GM20431 (cell line): ENCODE measurements around the gene CNPPD1.

ENCODE experiments used
- in situ Hi-C: fragments of 300-500 bp; cut with MseI, MboI; formaldehyde crosslinking; loops from one replicate; pipeline ENCODE4 v1.15.0; 2020; ENCODE audit warnings: low sequenced_read_pairs; ENCODE audit not compliant: unreplicated experiment

The CNPPD1 gene

GRCh38 chr2:219165058-219165911 lies 11.4 kb downstream of the CNPPD1 start:
- in situ Hi-C loops: no loop called here

GRCh38 chr2:219163156-219163555 lies 13.6 kb downstream of the CNPPD1 start:
- in situ Hi-C loops: no loop called here

- in situ Hi-C loops: no loop called here
These were observed 15.6 kb downstream of the CNPPD1 start for GRCh38 chr2:219161097-219161496.

DNA sequence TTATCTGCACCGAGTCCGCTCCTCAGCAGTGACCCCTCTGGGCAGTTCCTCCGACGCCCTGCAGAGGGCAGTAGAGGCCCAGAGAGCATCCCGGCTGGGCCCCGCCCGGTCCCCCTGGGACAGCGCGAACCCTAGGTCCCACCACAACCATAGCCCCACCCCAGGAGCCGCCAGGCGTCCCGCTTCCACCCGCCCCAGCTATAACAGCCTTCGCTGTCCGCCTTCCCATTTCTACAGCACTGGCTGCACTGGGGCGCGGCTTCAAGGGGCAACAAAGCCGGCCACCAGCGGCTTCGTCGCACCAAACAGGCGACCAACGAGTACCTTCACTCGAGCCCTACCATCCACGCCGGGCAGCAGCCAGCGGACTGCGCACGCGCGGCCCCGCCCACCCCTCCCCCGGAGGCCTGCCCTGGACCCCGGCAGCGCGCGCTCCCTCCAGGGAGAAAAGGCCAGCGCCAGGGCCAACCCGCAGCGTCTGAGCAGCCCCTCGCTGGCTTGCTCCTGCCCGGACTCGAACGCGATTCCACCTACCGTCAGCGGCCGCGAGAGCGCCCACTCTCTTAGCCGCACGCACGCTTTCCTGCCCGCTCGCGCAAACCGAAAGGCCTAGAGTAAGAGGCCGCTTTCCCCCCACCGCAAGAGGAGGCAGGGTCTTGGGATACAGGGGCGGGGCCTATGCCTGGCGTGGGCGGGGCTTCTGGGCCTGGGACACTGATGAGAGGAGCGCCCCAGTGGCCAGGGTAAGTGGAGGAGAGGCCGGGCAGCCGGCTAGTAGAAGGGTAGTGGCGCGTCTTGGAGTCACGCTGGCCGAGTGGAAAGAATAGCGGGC lies 16.3 kb downstream of the CNPPD1 start, which contains the start of gene NHEJ1:
TSS of gene NHEJ1 (minus strand) at position 630 of the 832 bp plus-strand sequence. CDS start 2,453 bp downstream, outside the sequence.
- in situ Hi-C loops: no loop called here

DNA sequence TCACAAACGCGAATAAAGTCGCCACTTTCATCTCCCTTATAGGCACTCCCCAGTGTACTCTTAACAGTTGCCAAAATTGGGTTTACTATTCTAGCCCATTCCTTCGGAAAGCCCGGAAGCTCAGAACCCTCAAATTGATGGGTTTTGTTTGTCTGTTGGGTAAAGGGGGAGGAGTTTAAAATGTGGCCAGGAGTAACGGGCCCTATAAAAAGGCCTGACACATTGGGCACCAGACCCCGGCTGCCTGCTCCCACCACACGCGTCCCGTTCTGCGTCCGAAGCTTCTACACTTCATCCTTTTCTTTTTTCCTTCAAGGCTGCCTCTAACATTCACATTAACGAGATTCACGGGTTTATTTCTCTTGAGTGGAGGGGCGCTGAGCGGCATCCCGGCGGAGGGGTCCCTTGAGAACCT lies 16.9 kb downstream of the CNPPD1 start:
- in situ Hi-C loops: loop anchor here (10.0 kb wide), 1 partner anchor 145 kb away; the partner anchor contains the start of gene PTPRN

- in situ Hi-C loops: loop anchor here (10.0 kb wide), 1 partner anchor 146 kb away; the partner anchor contains the start of gene PTPRN
These were observed 18.1 kb downstream of the CNPPD1 start for GRCh38 chr2:219158586-219158985.

DNA sequence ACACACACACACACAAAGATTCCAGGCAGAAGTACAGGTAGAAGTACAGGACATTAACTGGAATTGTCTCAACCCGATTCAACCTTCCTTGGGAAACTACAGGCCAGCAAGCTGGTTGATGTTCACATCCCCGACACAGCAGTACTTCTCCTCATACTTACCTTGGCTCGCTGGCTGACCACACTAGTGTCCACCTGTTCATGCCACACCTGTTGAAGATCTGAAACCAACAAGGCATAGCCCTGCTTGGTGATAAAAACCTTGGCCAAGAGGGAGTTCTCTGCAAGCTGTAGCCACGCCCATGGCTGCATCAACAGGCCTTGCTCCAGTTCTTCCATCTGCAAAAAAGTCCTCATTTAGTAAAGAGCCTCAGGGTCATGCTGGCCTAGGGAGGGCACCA lies 18.7 kb downstream of the CNPPD1 start:
- in situ Hi-C loops: loop anchor here (10.0 kb wide), 1 partner anchor 147 kb away; the partner anchor contains the start of gene PTPRN

- in situ Hi-C loops: loop anchor here (10.0 kb wide), 1 partner anchor 147 kb away; the partner anchor contains the start of gene PTPRN
These were observed 19.3 kb downstream of the CNPPD1 start for GRCh38 chr2:219157396-219157795.

GRCh38 chr2:219155054-219155644 lies 21.6 kb downstream of the CNPPD1 start:
- in situ Hi-C loops: loop anchor here (10.0 kb wide), 1 partner anchor 150 kb away; the partner anchor contains the start of gene PTPRN

- in situ Hi-C loops: loop anchor here (10.0 kb wide), 2 partner anchors 75 to 155 kb away; partner anchors contain the start of gene PTPRN
These were observed 27.1 kb downstream of the CNPPD1 start for GRCh38 chr2:219149667-219150066.

GRCh38 chr2:219142329-219142728 lies 34.4 kb downstream of the CNPPD1 start:
- in situ Hi-C loops: loop anchor here (10.0 kb wide), 1 partner anchor 68 kb away; no protein-coding TSS in a partner anchor

GRCh38 chr2:219140722-219141121 lies 36.0 kb downstream of the CNPPD1 start:
- in situ Hi-C loops: loop anchor here (10.0 kb wide), 1 partner anchor 66 kb away; no protein-coding TSS in a partner anchor

DNA sequence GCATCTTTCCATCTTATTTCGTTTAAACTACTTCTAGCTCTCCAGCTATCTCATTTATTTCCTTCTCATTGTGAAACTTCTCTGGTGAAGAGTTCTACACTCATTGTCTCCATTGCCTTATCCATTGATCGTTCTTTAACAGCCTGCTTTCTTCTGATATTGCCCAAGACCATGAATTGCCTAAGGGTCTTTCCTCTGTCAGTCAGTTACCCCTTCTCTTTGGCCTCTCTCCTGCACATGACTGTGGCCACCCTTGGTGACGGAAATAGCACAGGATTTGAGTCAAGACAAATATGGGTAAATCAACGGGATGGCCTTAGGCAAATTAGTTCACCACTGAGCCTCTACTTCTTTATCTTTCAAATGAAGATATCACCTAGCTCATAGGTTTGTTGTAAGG lies 42.7 kb downstream of the CNPPD1 start:
- in situ Hi-C loops: no loop called here

DNA sequence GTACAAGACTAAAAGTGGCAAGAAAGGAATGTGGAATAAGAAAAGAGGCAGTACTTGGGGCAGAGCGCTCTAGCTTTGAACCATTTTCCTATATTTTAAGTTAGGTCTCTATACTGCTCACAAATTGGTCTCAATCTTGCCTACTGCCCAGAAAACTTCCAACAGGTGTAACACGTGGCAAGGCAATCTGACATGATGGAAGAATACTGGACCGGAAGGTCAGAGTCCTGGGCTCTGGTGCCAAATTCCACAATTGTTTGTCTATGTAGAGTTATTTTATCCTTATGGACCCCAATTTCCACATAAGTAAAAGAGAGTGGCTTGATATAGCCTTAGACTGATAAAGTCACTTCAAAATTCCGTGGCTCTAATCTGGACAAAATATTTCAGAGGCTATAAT lies 45.0 kb downstream of the CNPPD1 start:
- in situ Hi-C loops: no loop called here

- in situ Hi-C loops: no loop called here
These were observed 45.4 kb downstream of the CNPPD1 start for GRCh38 chr2:219131327-219131726.

DNA sequence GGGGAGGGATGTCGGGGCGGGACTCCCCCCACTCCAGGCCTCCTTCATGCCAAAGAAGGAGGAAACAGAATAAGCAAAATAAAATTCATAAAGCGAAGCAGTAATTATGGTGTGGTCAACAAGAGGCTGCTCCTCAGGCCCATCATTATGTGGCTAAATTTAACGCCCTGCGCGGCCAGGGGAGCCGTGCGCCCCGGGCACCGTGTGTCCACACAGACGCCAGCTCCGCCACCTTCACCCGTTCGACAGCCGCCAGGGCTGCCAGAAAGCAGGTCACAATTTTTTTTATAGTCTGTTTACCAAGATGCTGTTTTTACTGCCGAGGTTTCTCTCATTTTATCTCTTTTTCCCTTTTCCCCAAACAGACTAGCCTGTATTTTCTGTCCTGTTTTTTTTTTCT lies 47.1 kb downstream of the CNPPD1 start:
- in situ Hi-C loops: no loop called here

- in situ Hi-C loops: no loop called here
These were observed 48.3 kb downstream of the CNPPD1 start for GRCh38 chr2:219128396-219128795.

- in situ Hi-C loops: no loop called here
These were observed 49.6 kb downstream of the CNPPD1 start for GRCh38 chr2:219127037-219127635.

DNA sequence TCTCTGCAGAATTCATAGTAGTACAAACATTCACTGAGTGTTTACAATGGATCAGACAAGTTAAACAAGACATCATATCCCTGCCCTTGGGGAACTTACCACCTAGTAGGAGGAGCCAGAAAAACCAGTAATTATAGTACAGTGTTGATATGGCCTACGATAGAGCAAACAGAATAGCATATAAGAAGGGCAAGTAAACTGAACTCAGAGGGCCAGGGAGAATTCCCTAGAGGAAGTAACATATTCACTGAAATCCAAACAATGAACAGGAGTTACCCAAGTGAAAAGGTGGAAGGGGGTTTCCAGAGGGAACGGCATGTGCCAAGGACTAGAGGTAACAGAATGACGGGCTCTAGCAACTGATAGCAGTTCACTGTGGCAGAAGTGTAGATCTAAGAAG lies 50.2 kb downstream of the CNPPD1 start:
- in situ Hi-C loops: no loop called here

DNA sequence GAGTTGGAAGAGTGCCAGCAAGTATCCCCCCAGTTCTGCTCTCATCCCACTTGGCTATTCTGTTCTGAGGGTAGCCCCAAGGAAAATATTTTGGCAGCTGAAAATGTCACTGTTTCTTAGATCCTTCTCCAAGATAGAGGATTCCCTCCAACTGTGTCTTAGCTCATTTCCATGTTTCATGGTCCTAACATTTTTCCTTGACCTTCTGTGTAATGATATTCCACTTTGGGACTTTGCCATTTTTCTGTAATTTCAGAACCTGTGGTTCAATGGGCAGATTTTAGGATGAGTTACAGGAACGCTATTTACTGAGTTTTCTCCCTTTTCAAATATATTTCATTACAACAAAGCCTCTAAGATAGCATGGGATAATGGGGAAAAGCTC lies 50.8 kb downstream of the CNPPD1 start:
- in situ Hi-C loops: no loop called here
